PC-9 (cell line): ENCODE results near the gene ZNF438.

Source experiments
- CTCF ChIP-seq: fragments of 200-600 bp; sonication (generic); conservative IDR thresholded peaks from 2 replicates; pipeline ENCODE4 v1.6.1; 2017; ENCODE audit warnings: mixed run types, antibody characterized with exemption, mild to moderate bottlenecking, moderate library complexity
- EZH2 ChIP-seq: fragments of 200-600 bp; sonication (generic); IDR thresholded peaks from 2 replicates; pipeline ENCODE4 v1.8.0; 2017; ENCODE audit warnings: antibody characterized with exemption, low read depth

GRCh38 chr10:31070025-31070424 lies 38.4 kb upstream of the ZNF438 start:
- TF ChIP-seq CTCF (no peak), EZH2 (no peak)
